ENCODE measurements around the gene NRF1. TPM values are rescaled to one million over a fixed set of nuclear protein-coding genes. Genes with fewer than 3 reads are reported as not detected.
"Not testable (repeated sequence)": the region's sequence is repeated elsewhere in the genome, so short reads cannot be mapped to it uniquely, and the experiment has no call there.

Gene NRF1
- total RNA-seq, 1 donor from 2014 or later, result 29.7 TPM

GRCh38 chr7:129790136-129790535 lies 178.6 kb downstream of the NRF1 start:
- no peaks in the 10 kb centered on the region for H3K4me1 Mint-ChIP-seq (ENCODE audit: low read depth)
- H3K27me3 Mint-ChIP-seq, result peaks cover 64% of the 10 kb centered on the region
- no peaks in the 10 kb centered on the region for H3K36me3 Mint-ChIP-seq (ENCODE audit: insufficient read depth)
- DNase-seq (ENCODE audit: low spot score, unreplicated experiment), result no peak
- no peak overlapping the region for H3K27ac Mint-ChIP-seq
- H3K4me3 Mint-ChIP-seq (ENCODE audit: low read depth), result no peak overlapping the region
- no peaks in the 10 kb centered on the region for H3K9me3 Mint-ChIP-seq (ENCODE audit: low read depth)
- no peak for TF ChIP-seq CTCF (IDR thresholded peaks at IDR 0.05; ENCODE audit: unreplicated experiment)

- Mint-ChIP-seq H3K27me3 (peaks cover 41% of the 10 kb centered on the region), H3K9me3 (ENCODE audit: low read depth) (no peaks in the 10 kb centered on the region), H3K4me1 (ENCODE audit: low read depth) (no peaks in the 10 kb centered on the region), H3K36me3 (ENCODE audit: insufficient read depth) (no peaks in the 10 kb centered on the region), H3K4me3 (ENCODE audit: low read depth) (no peak overlapping the region), H3K27ac (no peak overlapping the region)
- DNase-seq (ENCODE audit: low spot score, unreplicated experiment), result no peak
- TF ChIP-seq CTCF (IDR thresholded peaks at IDR 0.05; ENCODE audit: unreplicated experiment), result no peak
Measured at GRCh38 chr7:129792721-129793120, 181.2 kb downstream of the NRF1 start.

GRCh38 chr7:129793506-129794310 lies 182.2 kb downstream of the NRF1 start:
- H3K9me3 Mint-ChIP-seq (ENCODE audit: low read depth), result no peaks in the 10 kb centered on the region
- H3K27ac Mint-ChIP-seq, result no peak overlapping the region
- peaks cover 36% of the 10 kb centered on the region for H3K27me3 Mint-ChIP-seq
- TF ChIP-seq CTCF (IDR thresholded peaks at IDR 0.05; ENCODE audit: unreplicated experiment), result no peak
- no peaks in the 10 kb centered on the region for H3K4me1 Mint-ChIP-seq (ENCODE audit: low read depth)
- H3K4me3 Mint-ChIP-seq (ENCODE audit: low read depth), result no peak overlapping the region
- DNase-seq (ENCODE audit: low spot score, unreplicated experiment), result no peak
- no peaks in the 10 kb centered on the region for H3K36me3 Mint-ChIP-seq (ENCODE audit: insufficient read depth)

GRCh38 chr7:129794461-129794860 lies 182.9 kb downstream of the NRF1 start:
- not testable (repeated sequence) for H3K9me3 Mint-ChIP-seq (ENCODE audit: low read depth); H3K27ac Mint-ChIP-seq; H3K36me3 Mint-ChIP-seq (ENCODE audit: insufficient read depth); H3K4me3 Mint-ChIP-seq (ENCODE audit: low read depth); H3K4me1 Mint-ChIP-seq (ENCODE audit: low read depth); DNase-seq (ENCODE audit: low spot score, unreplicated experiment)
- H3K27me3 Mint-ChIP-seq, result peaks cover 30% of the 10 kb centered on the region

- Mint-ChIP-seq H3K27ac (peak overlapping the region; percentile 6), H3K9me3 (ENCODE audit: low read depth) (no peaks in the 10 kb centered on the region), H3K4me3 (ENCODE audit: low read depth) (no peak overlapping the region), H3K27me3 (peaks cover 22% of the 10 kb centered on the region), H3K36me3 (ENCODE audit: insufficient read depth) (no peaks in the 10 kb centered on the region), H3K4me1 (ENCODE audit: low read depth) (no peaks in the 10 kb centered on the region)
- TF ChIP-seq CTCF (IDR thresholded peaks at IDR 0.05; ENCODE audit: unreplicated experiment), result no peak
- no peak for DNase-seq (ENCODE audit: low spot score, unreplicated experiment)
Measured at GRCh38 chr7:129796186-129796775, 184.8 kb downstream of the NRF1 start.

Measured in progenitor cell of endocrine pancreas (in vitro differentiated cells).